ENCODE results near the gene CT45A7. TPM values are rescaled to one million over a fixed set of nuclear protein-coding genes. Genes with fewer than 3 reads are reported as not detected.
"Not testable (repeated sequence)": the region's sequence is repeated elsewhere in the genome, so short reads cannot be mapped to it uniquely, and the experiment has no call there.

Gene CT45A7
- total RNA-seq, 1 experiment from 2014 or later: not detected

GRCh38 chrX:135785403-135785802 is 51.7 kb downstream of the CT45A7 start, which contains the start of gene CT45A5:
Gene CT45A5 (minus strand): TSS chrX:135785503. CDS start chrX:135781729, 3,774 bp downstream.
- not testable (repeated sequence) for H2BK20ac ChIP-seq (ENCODE audit: low read depth, low read length, poor library complexity, severe bottlenecking); H4K20me1 ChIP-seq (ENCODE audit: control insufficient read depth, insufficient read depth, insufficient read length); H3K9ac ChIP-seq (ENCODE audit: extremely low read depth, insufficient read length, low read length); H3K4me1 ChIP-seq (ENCODE audit: insufficient read depth, low read length); H2BK120ac ChIP-seq (ENCODE audit: low read depth, low read length, poor library complexity, severe bottlenecking); H3K4ac ChIP-seq (ENCODE audit: low read depth, low read length); DNase-seq; H2BK5ac ChIP-seq (ENCODE audit: insufficient read length, low read length); H3K23ac ChIP-seq (ENCODE audit: insufficient read length, low read depth, low read length); H3K23me2 ChIP-seq (ENCODE audit: insufficient read length, low read depth, low read length, poor library complexity, severe bottlenecking); H3K36me3 Mint-ChIP-seq (ENCODE audit: insufficient read depth in 1 of 3, low read depth in 3 of 3); H3K56ac ChIP-seq (ENCODE audit: insufficient read length, low read depth, low read length); H3K18ac ChIP-seq (ENCODE audit: insufficient read length, low read depth, low read length); H3T11ph ChIP-seq (ENCODE audit: low read length); H3K14ac ChIP-seq (ENCODE audit: insufficient read depth, low read length); H3K4me2 ChIP-seq (ENCODE audit: insufficient read depth, insufficient read length, low read length); H2AFZ ChIP-seq (ENCODE audit: low read length); H3K4me1 Mint-ChIP-seq; H2AK5ac ChIP-seq (ENCODE audit: insufficient read length, low read length); H3K27me3 Mint-ChIP-seq (ENCODE audit: low read depth); H4K8ac ChIP-seq (replicated peaks; ENCODE audit: insufficient read length, low read depth, low read length); H3K4me3 Mint-ChIP-seq; H3K27ac ChIP-seq (ENCODE audit: insufficient read length, low read depth, low read length); H3K9me3 ChIP-seq (ENCODE audit: control insufficient read depth, low read depth, low read length); H4K91ac ChIP-seq (ENCODE audit: insufficient read length, low read depth, low read length); H3K79me1 ChIP-seq (ENCODE audit: insufficient read depth, low read depth, low read length, poor library complexity, severe bottlenecking); H4K5ac ChIP-seq (ENCODE audit: insufficient read length, low read depth, low read length); H2BK15ac ChIP-seq (ENCODE audit: low read depth, low read length); H3K27me3 ChIP-seq (ENCODE audit: insufficient read depth, low read length); H3K79me2 ChIP-seq (ENCODE audit: insufficient read depth, low read length); H2BK12ac ChIP-seq (ENCODE audit: insufficient read length, low read depth, low read length); H3K27ac Mint-ChIP-seq; H3K9me3 Mint-ChIP-seq
- WGBS (ENCODE audit: extremely low coverage, insufficient read length, low lambda C conversion rate): no CpG with 5 or more reads among the region's 16 CpGs

Other genes starting within 250 kb of the CT45A7 start
- not detected in 2 replicates for gene CT45A1, start 123.6 kb downstream of the CT45A7 start, total RNA-seq (2021)
- gene CT45A3, start 69.1 kb downstream of the CT45A7 start, total RNA-seq (2021): not detected in 2 replicates
- gene CT45A5, start 51.8 kb downstream of the CT45A7 start, total RNA-seq (2021): not detected in 2 replicates
- not detected in 2 replicates for gene CT45A6, start 34.5 kb downstream of the CT45A7 start, total RNA-seq (2021)
- gene CT45A2, start 17.3 kb downstream of the CT45A7 start, total RNA-seq (2021): not detected in 2 replicates
- not detected in 2 replicates for gene CT45A8, start 17.3 kb upstream of the CT45A7 start, total RNA-seq (2021)
- not detected in 2 replicates for gene CT45A9, start 34.5 kb upstream of the CT45A7 start, total RNA-seq (2021)
- not detected in 2 replicates for gene CT45A10, start 56.2 kb upstream of the CT45A7 start, total RNA-seq (2021)
- not detected in 2 replicates for gene SAGE1, start 56.4 kb upstream of the CT45A7 start, total RNA-seq (2021)
- 22.5 and 22.6 TPM in 2 replicates for gene MMGT1, start 136.7 kb upstream of the CT45A7 start, total RNA-seq (2021)
- gene SLC9A6, start 148.2 kb upstream of the CT45A7 start, total RNA-seq (2021): 12.3 and 12.8 TPM in 2 replicates

Measured in H9 (cell line).